Fibroblast of lung (primary cell): ENCODE data around the gene ATG2A. TPM values are rescaled to one million over a fixed set of nuclear protein-coding genes. Genes with fewer than 3 reads are reported as not detected.

Experiments used
- DNase-seq, 2 donors: peaks; one replicate each; pipeline versions ENCODE4 v3.0.0 to v3.0.0-alpha.2; 2010; ENCODE audit warnings: low read depth in 2 of 2
- H2AFZ ChIP-seq: 2 replicates; pipeline ENCODE4 v1.5.1; 2012; ENCODE audit warnings: low read length, control low read depth, inconsistent platforms
- H3K27ac ChIP-seq: 2 replicates; pipeline ENCODE4 v1.5.1; 2011; ENCODE audit warnings: low read length, control low read depth; ENCODE audit not compliant: insufficient read depth
- H3K27me3 ChIP-seq: 2 replicates; pipeline ENCODE4 v1.5.1; 2011; ENCODE audit warnings: mild to moderate bottlenecking, low read length; ENCODE audit not compliant: control insufficient read depth, insufficient read depth
- H3K36me3 ChIP-seq: 2 replicates; pipeline ENCODE4 v1.5.1; 2011; ENCODE audit warnings: low read length; ENCODE audit not compliant: control insufficient read depth, insufficient read depth
- H3K4me1 ChIP-seq: 2 replicates; pipeline ENCODE4 v1.5.1; 2011; ENCODE audit warnings: low read length; ENCODE audit not compliant: control insufficient read depth, insufficient read depth; ENCODE audit errors: extremely low read depth
- H3K4me2 ChIP-seq: 2 replicates; pipeline ENCODE4 v1.5.1; 2011; ENCODE audit warnings: low read length, control low read depth; ENCODE audit not compliant: insufficient read depth; ENCODE audit errors: extremely low read depth
- H3K4me3 ChIP-seq, 4 experiments: fragments of 200-600 bp in 1 of 4; sonication (generic) in 1 of 4; replicated peaks in 1 of 4; 2 replicates each; pipeline ENCODE4 v1.5.1; 2011 to 2016; ENCODE audit warnings: low read length in 4 of 4, low read depth in 3 of 4, mild to moderate bottlenecking in 3 of 4, control low read depth in 2 of 4, inconsistent platforms in 1 of 4, mixed read lengths in 1 of 4; ENCODE audit not compliant: insufficient read depth in 1 of 4; ENCODE audit errors: control extremely low read depth in 1 of 4
- H3K79me2 ChIP-seq: 2 replicates; pipeline ENCODE4 v1.5.1; 2012; ENCODE audit warnings: mild to moderate bottlenecking, low read length, inconsistent platforms; ENCODE audit not compliant: control insufficient read depth, insufficient read depth
- H3K9ac ChIP-seq: 2 replicates; pipeline ENCODE4 v1.5.1; 2011; ENCODE audit warnings: mild to moderate bottlenecking, low read length, control low read depth; ENCODE audit not compliant: insufficient read depth
- H3K9me3 ChIP-seq: 2 replicates; pipeline ENCODE4 v1.5.1; 2012; ENCODE audit warnings: low read depth, low read length; ENCODE audit not compliant: control insufficient read depth, insufficient read depth
- H4K20me1 ChIP-seq: 2 replicates; pipeline ENCODE4 v1.5.1; 2011; ENCODE audit warnings: low read length; ENCODE audit not compliant: control insufficient read depth, insufficient read depth; ENCODE audit errors: extremely low read depth
- EZH2 ChIP-seq: IDR thresholded peaks from 2 replicates; pipeline ENCODE4 v1.5.1; 2012; ENCODE audit warnings: low read length, control low read depth, mild to moderate bottlenecking; ENCODE audit errors: missing control alignments
- polyA plus RNA-seq, 2 donors: library from polyadenylated mRNA; depleted of rRNA in 1 of 2; stranded (reverse) in 1 of 2; unstranded in 1 of 2; fragments of >200 nt; gene quantifications; 2 replicates each; pipeline ENCODE4 v1.2.1, GENCODE V29; 2011 to 2012; ENCODE audit warnings: missing spikeins in 1 of 2
- total RNA-seq: library from RNA; depleted of rRNA; stranded (reverse); fragments of >200 nt; gene quantifications from 2 replicates; pipeline ENCODE4 v1.2.1, GENCODE V29; 2014
- TF ChIP-seq, protein P1 (sequence below), 2 donors: IDR thresholded peaks in 1 of 2; conservative IDR thresholded peaks in 1 of 2; 1 replicate in 1 of 2; 2 replicates in 1 of 2; pipeline ENCODE4 v1.5.1; 2011 to 2012; ENCODE audit warnings: low read length in 2 of 2, control low read depth in 1 of 2, inconsistent platforms in 1 of 2, low read depth in 1 of 2, mild to moderate bottlenecking in 1 of 2

ATG2A gene
- total and polyA plus RNA-seq, 2 donors (not counting 1 experiment from before 2014, with no cell fraction given), result 3.1 to 9.9 TPM

DNA sequence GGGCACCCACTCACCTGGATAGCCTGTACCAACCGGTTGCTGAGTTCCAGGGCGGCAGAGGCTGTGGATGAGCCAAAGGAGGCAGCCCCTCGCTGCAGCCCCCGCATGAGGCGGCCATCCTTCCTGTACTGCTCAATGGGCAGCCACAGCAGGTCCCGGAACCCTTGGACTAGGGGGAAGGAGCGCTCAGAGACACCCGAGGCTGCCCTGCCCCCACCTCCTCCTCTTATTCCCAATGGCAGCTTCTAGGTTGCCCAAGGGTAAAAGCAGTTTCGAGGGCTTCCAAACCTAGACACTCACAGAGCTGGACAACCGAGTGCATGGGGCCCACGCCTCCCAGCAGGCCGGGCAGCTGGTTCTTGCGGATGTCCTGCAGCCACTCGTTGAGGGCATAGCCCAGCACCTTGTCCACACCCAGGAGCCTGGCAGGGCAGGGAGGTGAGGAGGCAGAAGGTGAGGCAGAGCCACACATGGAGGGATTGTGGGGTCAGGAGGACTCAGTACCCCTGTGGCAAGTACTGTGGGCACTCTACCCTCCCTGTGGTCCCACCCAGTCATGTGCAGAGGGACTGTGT is 20.5 kb downstream of the ATG2A start:
- Histone ChIP-seq H3K4me2 (no peak overlapping the region), H2AFZ (no peak overlapping the region), H3K27ac (no peak overlapping the region), H4K20me1 (no peaks in the 10 kb centered on the region), H3K27me3 (no peaks in the 10 kb centered on the region), H3K9me3 (no peaks in the 10 kb centered on the region), H3K79me2 (no peaks in the 10 kb centered on the region), H3K36me3 (peaks cover 11% of the 10 kb centered on the region), H3K4me1 (no peaks in the 10 kb centered on the region), H3K9ac (no peak overlapping the region), H3K4me3 (no peak overlapping the region)
- TF ChIP-seq, protein P1, sequence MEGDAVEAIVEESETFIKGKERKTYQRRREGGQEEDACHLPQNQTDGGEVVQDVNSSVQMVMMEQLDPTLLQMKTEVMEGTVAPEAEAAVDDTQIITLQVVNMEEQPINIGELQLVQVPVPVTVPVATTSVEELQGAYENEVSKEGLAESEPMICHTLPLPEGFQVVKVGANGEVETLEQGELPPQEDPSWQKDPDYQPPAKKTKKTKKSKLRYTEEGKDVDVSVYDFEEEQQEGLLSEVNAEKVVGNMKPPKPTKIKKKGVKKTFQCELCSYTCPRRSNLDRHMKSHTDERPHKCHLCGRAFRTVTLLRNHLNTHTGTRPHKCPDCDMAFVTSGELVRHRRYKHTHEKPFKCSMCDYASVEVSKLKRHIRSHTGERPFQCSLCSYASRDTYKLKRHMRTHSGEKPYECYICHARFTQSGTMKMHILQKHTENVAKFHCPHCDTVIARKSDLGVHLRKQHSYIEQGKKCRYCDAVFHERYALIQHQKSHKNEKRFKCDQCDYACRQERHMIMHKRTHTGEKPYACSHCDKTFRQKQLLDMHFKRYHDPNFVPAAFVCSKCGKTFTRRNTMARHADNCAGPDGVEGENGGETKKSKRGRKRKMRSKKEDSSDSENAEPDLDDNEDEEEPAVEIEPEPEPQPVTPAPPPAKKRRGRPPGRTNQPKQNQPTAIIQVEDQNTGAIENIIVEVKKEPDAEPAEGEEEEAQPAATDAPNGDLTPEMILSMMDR (conservative IDR thresholded peaks at IDR 0.05 in 1 of 2, IDR thresholded peaks at IDR 0.05 in 1 of 2; ENCODE audit: low read depth in 1 of 2, low read length in 2 of 2), result no peak
- no peak for TF ChIP-seq EZH2
- DNase-seq, result no peak

DNA sequence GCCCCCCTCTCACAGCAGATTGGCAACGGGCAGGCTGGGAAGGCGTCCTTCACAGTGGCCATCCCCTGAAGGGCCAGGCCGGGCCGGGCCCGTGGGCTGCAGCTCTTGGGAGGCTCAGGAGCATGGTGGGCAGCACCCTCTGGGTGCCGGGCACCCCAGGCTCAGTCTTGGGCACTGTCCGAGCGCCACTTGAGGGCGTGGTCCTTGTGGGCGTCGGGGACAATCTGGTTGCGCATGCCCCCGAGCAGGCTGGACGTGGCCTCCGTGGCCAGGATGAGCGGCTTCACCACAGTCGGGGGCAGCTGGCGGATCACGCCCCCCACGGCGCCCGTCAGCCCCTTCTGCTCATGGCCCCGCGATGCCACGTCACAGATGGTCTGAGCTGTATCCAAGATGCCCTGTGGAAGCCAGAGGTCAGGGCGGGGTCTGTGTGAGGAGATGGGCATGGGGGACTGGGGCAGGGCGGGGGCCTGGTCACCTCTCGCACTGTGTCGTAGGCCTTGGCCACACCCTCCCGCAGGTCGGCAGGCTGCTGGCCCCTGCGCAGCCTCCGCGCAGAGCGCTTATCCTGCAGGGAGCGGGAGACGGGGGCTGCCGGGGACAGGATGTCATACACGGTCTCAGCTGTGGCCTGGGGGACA is 22.1 kb downstream of the ATG2A start:
- no peaks in the 10 kb centered on the region for H3K79me2 ChIP-seq
- H3K36me3 ChIP-seq, result peaks cover 8% of the 10 kb centered on the region
- no peak overlapping the region for H3K27ac ChIP-seq
- H3K9ac ChIP-seq, result no peak overlapping the region
- H3K4me3 ChIP-seq, result no peak overlapping the region
- no peaks in the 10 kb centered on the region for H3K9me3 ChIP-seq
- no peak overlapping the region for H2AFZ ChIP-seq
- H3K27me3 ChIP-seq, result no peaks in the 10 kb centered on the region
- H3K4me2 ChIP-seq, result no peak overlapping the region
- no peak for DNase-seq
- no peaks in the 10 kb centered on the region for H4K20me1 ChIP-seq
- H3K4me1 ChIP-seq, result no peaks in the 10 kb centered on the region
- TF ChIP-seq, protein P1 (conservative IDR thresholded peaks at IDR 0.05 in 1 of 2, IDR thresholded peaks at IDR 0.05 in 1 of 2; ENCODE audit: low read depth in 1 of 2, low read length in 2 of 2), result no peak
- TF ChIP-seq EZH2, result no peak

DNA sequence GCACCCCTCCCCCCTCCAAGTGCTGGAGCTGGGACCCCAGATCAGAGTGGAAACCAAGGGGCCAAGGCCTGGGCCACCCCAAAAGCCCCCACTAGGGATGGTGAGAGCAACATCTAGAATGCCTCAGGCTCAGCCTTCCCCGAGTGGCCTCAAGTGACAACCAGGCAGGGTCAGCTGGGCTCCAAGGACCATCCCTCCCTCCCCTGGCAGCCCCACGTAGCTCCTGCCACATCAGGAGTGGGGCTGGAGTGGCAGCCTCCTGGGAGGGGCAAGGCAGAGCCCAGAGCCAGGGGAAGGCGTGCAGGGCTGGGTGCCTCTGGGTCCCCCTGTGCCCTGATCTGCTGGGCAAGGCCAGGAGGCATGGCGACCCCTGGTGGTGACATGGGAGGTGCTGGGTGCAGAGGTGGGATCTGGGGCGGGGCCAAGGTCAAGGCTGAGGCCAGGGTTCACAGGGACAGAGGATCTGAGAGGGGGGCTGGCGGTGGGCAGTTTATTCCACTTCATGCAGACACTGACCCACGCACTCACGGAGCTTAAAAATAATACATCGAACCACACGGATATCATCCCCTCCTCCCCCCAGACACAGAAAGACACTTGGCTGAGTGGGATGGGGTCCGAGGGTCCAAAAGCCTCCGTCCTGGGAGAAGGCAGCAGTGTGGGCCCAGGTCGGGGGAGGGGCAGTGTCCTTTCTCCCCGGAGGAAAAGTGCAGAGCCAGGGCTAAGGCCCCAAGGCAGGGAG is 22.8 kb downstream of the ATG2A start:
- TF ChIP-seq, protein P1 (conservative IDR thresholded peaks at IDR 0.05 in 1 of 2, IDR thresholded peaks at IDR 0.05 in 1 of 2; ENCODE audit: low read depth in 1 of 2, low read length in 2 of 2), result peak; percentile 75 to 88
- no peak for TF ChIP-seq EZH2
- Histone ChIP-seq H3K36me3 (peaks cover 8% of the 10 kb centered on the region), H3K27me3 (no peaks in the 10 kb centered on the region), H3K4me1 (no peaks in the 10 kb centered on the region), H4K20me1 (no peaks in the 10 kb centered on the region), H3K4me2 (no peak overlapping the region), H3K4me3 (no peak overlapping the region), H3K9ac (no peak overlapping the region), H3K27ac (no peak overlapping the region), H3K9me3 (no peaks in the 10 kb centered on the region), H3K79me2 (no peaks in the 10 kb centered on the region), H2AFZ (no peak overlapping the region)
- peak; percentile 34 to 69 for DNase-seq
